Hematopoietic multipotent progenitor cell treated with erythropoietin and hydrocortisone succinate and interleukin-3 and kit ligand, for 8 days (in vitro differentiated cells): ENCODE measurements around the gene ERGIC1.
"Not testable (repeated sequence)": the region's sequence is repeated elsewhere in the genome, so short reads cannot be mapped to it uniquely, and the experiment has no call there.

Source experiments
- DNase-seq: peaks from one replicate; pipeline ENCODE4 v3.0.0-alpha.2; 2015

ERGIC1 gene

GRCh38 chr5:172833686-172834414, at the start of gene ERGIC1:
TSS of gene ERGIC1 (plus strand) at chr5:172834251. CDS start at chr5:172834414, 163 bp downstream.
- DNase-seq = peak; percentile 75

- DNase-seq = no peak
Measured at GRCh38 chr5:172785429-172786088, 48.5 kb upstream of the ERGIC1 start.

GRCh38 chr5:172786736-172787462, 47.2 kb upstream of the ERGIC1 start:
- DNase-seq = no peak

GRCh38 chr5:172787538-172787937, 46.5 kb upstream of the ERGIC1 start:
- DNase-seq = not testable (repeated sequence)

GRCh38 chr5:172788771-172789686, 45.0 kb upstream of the ERGIC1 start:
- peak; percentile 95 for DNase-seq

- peak; percentile 52 for DNase-seq
Measured at GRCh38 chr5:172789687-172790495, 44.2 kb upstream of the ERGIC1 start.

- DNase-seq = no peak
Measured at GRCh38 chr5:172790496-172790889, 43.6 kb upstream of the ERGIC1 start.

GRCh38 chr5:172791286-172791685, 42.8 kb upstream of the ERGIC1 start:
- no peak for DNase-seq

GRCh38 chr5:172791726-172792445, 42.2 kb upstream of the ERGIC1 start:
- no peak for DNase-seq

- no peak for DNase-seq
Measured at GRCh38 chr5:172792701-172793570, 41.1 kb upstream of the ERGIC1 start.

- DNase-seq = no peak
Measured at GRCh38 chr5:172793577-172794488, 40.2 kb upstream of the ERGIC1 start.

- no peak for DNase-seq
Measured at GRCh38 chr5:172795318-172795977, 38.6 kb upstream of the ERGIC1 start.

- no peak for DNase-seq
Measured at GRCh38 chr5:172796306-172796705, 37.7 kb upstream of the ERGIC1 start.

GRCh38 chr5:172797771-172798191, 36.3 kb upstream of the ERGIC1 start:
- no peak for DNase-seq

GRCh38 chr5:172798422-172799215, 35.4 kb upstream of the ERGIC1 start:
- DNase-seq = no peak

- no peak for DNase-seq
Measured at GRCh38 chr5:172799416-172799815, 34.6 kb upstream of the ERGIC1 start.

GRCh38 chr5:172800088-172800551, 33.9 kb upstream of the ERGIC1 start:
- no peak for DNase-seq
